CD4-positive, alpha-beta T cell treated with Interleukin-10 for 1 hour (primary cell): ENCODE measurements around the gene AP5S1.
"Not testable (repeated sequence)": the region's sequence is repeated elsewhere in the genome, so short reads cannot be mapped to it uniquely, and the experiment has no call there.

Source experiments
- DNase-seq: peaks from one replicate; pipeline ENCODE4 v3.0.0-alpha.2; 2020

AP5S1 gene

GRCh38 chr20:3812975-3813847 lies 7.1 kb upstream of the AP5S1 start:
- no peak for DNase-seq

GRCh38 chr20:3813848-3814581 lies 6.3 kb upstream of the AP5S1 start:
- peak; percentile 34 for DNase-seq

- DNase-seq = no peak
Measured at GRCh38 chr20:3814928-3815495, 5.3 kb upstream of the AP5S1 start.

- DNase-seq = peak; percentile 57
Measured at GRCh38 chr20:3815703-3816315, 4.5 kb upstream of the AP5S1 start.

- peak; percentile 38 for DNase-seq
Measured at GRCh38 chr20:3818155-3819151, 1.9 kb upstream of the AP5S1 start.

- DNase-seq = no peak
Measured at GRCh38 chr20:3819411-3820047, 818 bp upstream of the AP5S1 start.

- no peak for DNase-seq
Measured at GRCh38 chr20:3820901-3821727, 767 bp downstream of the AP5S1 start.

GRCh38 chr20:3821996-3822395 lies 1.6 kb downstream of the AP5S1 start:
- DNase-seq = no peak

GRCh38 chr20:3823881-3824280 lies 3.5 kb downstream of the AP5S1 start:
- no peak for DNase-seq

GRCh38 chr20:3825526-3825925 lies 5.2 kb downstream of the AP5S1 start:
- no peak for DNase-seq

- no peak for DNase-seq
Measured at GRCh38 chr20:3826420-3826819, 6.1 kb downstream of the AP5S1 start.

- DNase-seq = no peak
Measured at GRCh38 chr20:3828798-3829197, 8.5 kb downstream of the AP5S1 start.

- not testable (repeated sequence) for DNase-seq
Measured at GRCh38 chr20:3829891-3830290, 9.5 kb downstream of the AP5S1 start.

- no peak for DNase-seq
Measured at GRCh38 chr20:3836132-3836531, 15.8 kb downstream of the AP5S1 start.

- DNase-seq = no peak
Measured at GRCh38 chr20:3839328-3839727, 19.0 kb downstream of the AP5S1 start.

- DNase-seq = not testable (repeated sequence)
Measured at GRCh38 chr20:3840201-3840600, 19.9 kb downstream of the AP5S1 start.

GRCh38 chr20:3842348-3842930 lies 22.1 kb downstream of the AP5S1 start:
- DNase-seq = no peak

GRCh38 chr20:3843490-3843889 lies 23.1 kb downstream of the AP5S1 start:
- no peak for DNase-seq

- DNase-seq = not testable (repeated sequence)
Measured at GRCh38 chr20:3843990-3844619, 23.8 kb downstream of the AP5S1 start.

- DNase-seq = no peak
Measured at GRCh38 chr20:3846378-3846739, 26.0 kb downstream of the AP5S1 start.
